ENCODE results near the gene CFAP126.

GRCh38 chr1:161388639-161389038, 21.0 kb upstream of the CFAP126 start:
- TF ChIP-seq POLR2AphosphoS5 (IDR thresholded peaks at IDR 0.05) (no peak), CTCF (IDR thresholded peaks at IDR 0.05 in 8 of 11, conservative IDR thresholded peaks at IDR 0.05 in 3 of 11) (no peak), POLR2A (IDR thresholded peaks at IDR 0.05) (no peak)
